PFSK-1 (cell line): Measurements from ENCODE around the gene TRIM32.

Source experiments
- FOXP2 ChIP-seq: optimal IDR thresholded peaks from 2 replicates; pipeline ENCODE3; 2011; ENCODE audit warnings: borderline replicate concordance, control low read depth, inconsistent platforms; ENCODE audit not compliant: insufficient read depth; ENCODE audit errors: extremely low read length, extremely low read depth
- REST ChIP-seq, 2 experiments: IDR thresholded peaks; 2 replicates each; pipeline versions ENCODE4 v1.6.1 to v1.8.0; 2011 to 2012; ENCODE audit warnings: low read depth in 2 of 2, low read length in 2 of 2, control low read depth in 1 of 2, inconsistent platforms in 1 of 2, mild to moderate bottlenecking in 1 of 2, moderate library complexity in 1 of 2; ENCODE audit not compliant: insufficient read depth in 1 of 2
- TAF1 ChIP-seq: IDR thresholded peaks from 2 replicates; pipeline ENCODE4 v1.6.1; 2012; ENCODE audit warnings: low read length, control low read depth, borderline replicate concordance; ENCODE audit not compliant: insufficient read depth

GRCh38 chr9:116718111-116718510, 31.0 kb downstream of the TRIM32 start:
- TF ChIP-seq TAF1 (no peak), FOXP2 (no peak), REST (IDR thresholded peaks at IDR 0.05; ENCODE audit: insufficient read depth in 1 of 2, low read depth in 2 of 2, low read length in 2 of 2) (no peak)
